ENCODE measurements around the gene MYH11. TPM values are rescaled to one million over a fixed set of nuclear protein-coding genes. Genes with fewer than 3 reads are reported as not detected.

Gene MYH11
- total RNA-seq, 6 experiments from 2014 or later, result 1.5 to 3.9 (median 2.7) TPM

- WGBS (ENCODE audit: insufficient coverage, low coverage, low lambda C conversion rate, missing lambda C conversion rate), result 82% methylated on average over 11 of the region's 14 CpGs
- peaks cover 0 to 18% (median 0%) of the 10 kb centered on the region in 4 donors for H3K36me3 ChIP-seq
Measured at GRCh38 chr16:15703029-15703736, 153.6 kb downstream of the MYH11 start.

GRCh38 chr16:15701975-15702970, 154.6 kb downstream of the MYH11 start:
- ATAC-seq (no peak), DNase-seq (no peak)
- no peak for TF ChIP-seq POLR2A (IDR thresholded peaks at IDR 0.05)
- TF ChIP-seq, protein P1, sequence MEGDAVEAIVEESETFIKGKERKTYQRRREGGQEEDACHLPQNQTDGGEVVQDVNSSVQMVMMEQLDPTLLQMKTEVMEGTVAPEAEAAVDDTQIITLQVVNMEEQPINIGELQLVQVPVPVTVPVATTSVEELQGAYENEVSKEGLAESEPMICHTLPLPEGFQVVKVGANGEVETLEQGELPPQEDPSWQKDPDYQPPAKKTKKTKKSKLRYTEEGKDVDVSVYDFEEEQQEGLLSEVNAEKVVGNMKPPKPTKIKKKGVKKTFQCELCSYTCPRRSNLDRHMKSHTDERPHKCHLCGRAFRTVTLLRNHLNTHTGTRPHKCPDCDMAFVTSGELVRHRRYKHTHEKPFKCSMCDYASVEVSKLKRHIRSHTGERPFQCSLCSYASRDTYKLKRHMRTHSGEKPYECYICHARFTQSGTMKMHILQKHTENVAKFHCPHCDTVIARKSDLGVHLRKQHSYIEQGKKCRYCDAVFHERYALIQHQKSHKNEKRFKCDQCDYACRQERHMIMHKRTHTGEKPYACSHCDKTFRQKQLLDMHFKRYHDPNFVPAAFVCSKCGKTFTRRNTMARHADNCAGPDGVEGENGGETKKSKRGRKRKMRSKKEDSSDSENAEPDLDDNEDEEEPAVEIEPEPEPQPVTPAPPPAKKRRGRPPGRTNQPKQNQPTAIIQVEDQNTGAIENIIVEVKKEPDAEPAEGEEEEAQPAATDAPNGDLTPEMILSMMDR (IDR thresholded peaks at IDR 0.05), result no peak
- no peak overlapping the region for H3K4me3 ChIP-seq
- no peaks in the 10 kb centered on the region for H3K27me3 ChIP-seq
- H3K4me1 ChIP-seq, result no peaks in the 10 kb centered on the region
- H3K9me3 ChIP-seq, result no peaks in the 10 kb centered on the region
- H3K36me3 ChIP-seq, result peaks cover 0 to 22% (median 0%) of the 10 kb centered on the region in 4 donors
- WGBS (ENCODE audit: insufficient coverage, low coverage, low lambda C conversion rate, missing lambda C conversion rate), result 79% methylated on average over 9 of the region's 11 CpGs
- intact Hi-C loops (cut with DNase I), result no loop called here
- no peak overlapping the region for H3K27ac ChIP-seq

More at GRCh38 chr16:15703029-15703736, 153.6 kb downstream of the MYH11 start:
- ATAC-seq (no peak), DNase-seq (no peak)
- Histone ChIP-seq H3K27ac (no peak overlapping the region), H3K9me3 (no peaks in the 10 kb centered on the region), H3K4me3 (no peak overlapping the region), H3K4me1 (no peaks in the 10 kb centered on the region), H3K27me3 (no peaks in the 10 kb centered on the region)
- intact Hi-C loops (cut with DNase I), result no loop called here
- no peak for TF ChIP-seq POLR2A (IDR thresholded peaks at IDR 0.05)
- TF ChIP-seq, protein P1 (IDR thresholded peaks at IDR 0.05), result no peak

DNA sequence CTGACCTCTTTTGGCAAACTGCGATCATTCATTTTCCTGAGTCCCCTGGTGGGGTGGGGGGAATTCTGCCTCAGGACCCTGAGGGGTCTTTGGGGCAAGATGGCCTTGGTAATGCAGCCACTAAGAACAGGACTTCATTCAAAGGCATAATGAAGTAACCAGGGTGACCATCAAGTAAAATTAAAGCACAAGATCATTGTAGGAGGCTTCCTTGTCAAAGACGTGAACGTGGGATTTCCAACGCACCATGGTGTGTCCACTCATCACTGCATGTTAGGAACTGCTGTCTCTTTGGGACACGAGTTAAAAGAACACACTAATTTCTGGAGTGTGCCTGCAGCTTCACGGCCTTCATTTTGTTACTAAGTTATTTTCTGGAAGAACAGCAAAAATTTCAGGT, 155.5 kb downstream of the MYH11 start:
- 90% methylated on average over 5 of the region's 6 CpGs for WGBS (ENCODE audit: insufficient coverage, low coverage, low lambda C conversion rate, missing lambda C conversion rate)
- TF ChIP-seq POLR2A (IDR thresholded peaks at IDR 0.05), result no peak
- TF ChIP-seq, protein P1 (IDR thresholded peaks at IDR 0.05), result no peak
- H3K27me3 ChIP-seq, result no peaks in the 10 kb centered on the region
- H3K9me3 ChIP-seq, result no peaks in the 10 kb centered on the region
- DNase-seq (no peak), ATAC-seq (no peak)
- H3K4me1 ChIP-seq, result no peaks in the 10 kb centered on the region
- intact Hi-C loops (cut with DNase I), result no loop called here
- H3K4me3 ChIP-seq, result no peak overlapping the region
- no peak overlapping the region for H3K27ac ChIP-seq
- peaks cover 0 to 30% (median 0%) of the 10 kb centered on the region in 4 donors for H3K36me3 ChIP-seq

DNA sequence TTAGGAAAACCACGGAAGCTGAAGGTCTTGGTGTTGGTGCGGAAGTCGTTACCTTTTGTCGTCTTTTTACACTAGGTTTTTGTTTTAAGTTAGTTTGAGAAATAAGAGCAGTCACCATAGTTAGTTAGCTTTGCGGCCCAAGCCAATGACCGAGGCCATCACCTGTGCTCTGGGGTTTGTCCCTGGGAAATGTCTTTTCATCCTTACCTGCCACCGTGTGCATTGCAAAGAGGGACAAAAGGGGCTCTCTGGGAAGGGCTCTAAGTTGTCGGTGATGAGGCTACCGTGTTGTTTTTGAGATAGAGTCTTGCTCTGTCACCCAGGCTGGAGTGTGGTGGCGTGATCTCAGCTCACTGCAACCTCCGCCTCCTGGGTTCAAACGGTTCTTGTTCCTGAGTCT, 157.0 kb downstream of the MYH11 start:
- intact Hi-C loops (cut with DNase I), result no loop called here
- no peak overlapping the region for H3K4me3 ChIP-seq
- TF ChIP-seq POLR2A (IDR thresholded peaks at IDR 0.05), result no peak
- TF ChIP-seq, protein P1 (IDR thresholded peaks at IDR 0.05), result no peak

More for the DNA sequence above, 157.0 kb downstream of the MYH11 start:
- H3K27me3 ChIP-seq, result no peaks in the 10 kb centered on the region
- peaks cover 0 to 31% (median 0%) of the 10 kb centered on the region in 4 donors for H3K36me3 ChIP-seq
- DNase-seq, result no peak
- no peaks in the 10 kb centered on the region for H3K4me1 ChIP-seq
- no peak overlapping the region for H3K27ac ChIP-seq
- no peak for ATAC-seq
- WGBS (ENCODE audit: insufficient coverage, low coverage, low lambda C conversion rate, missing lambda C conversion rate), result 98% methylated on average over 6 of the region's 12 CpGs
- H3K9me3 ChIP-seq, result no peaks in the 10 kb centered on the region
